Thoracic aorta (tissue), 2 donors: ENCODE measurements around the gene PRKCD. TPM values are rescaled to one million over a fixed set of nuclear protein-coding genes. Genes with fewer than 3 reads are reported as not detected.

Experiments used
- ATAC-seq: fragments of 150-250 bp; one replicate; pipeline ENCODE4 v1.8.0; 2017; ENCODE audit warnings: low read depth; ENCODE audit not compliant: insufficient number of reproducible peaks, low FRiP score
- DNase-seq: peaks from one replicate; pipeline ENCODE4 v3.0.0-alpha.2; 2020; ENCODE audit warnings: low spot score
- H3K27ac ChIP-seq, 2 donors: fragments of 200-600 bp; sonication (generic); 1 replicate in 1 of 2; 2 replicates in 1 of 2; pipeline ENCODE4 v1.5.1; 2016; ENCODE audit warnings: mild to moderate bottlenecking in 2 of 2, moderate library complexity in 2 of 2
- H3K27me3 ChIP-seq: fragments of 200-600 bp; sonication (generic); replicated peaks from 2 replicates; pipeline ENCODE4 v1.6.0; 2016; ENCODE audit warnings: mild to moderate bottlenecking; ENCODE audit not compliant: insufficient read depth
- H3K36me3 ChIP-seq: fragments of 200-600 bp; sonication (generic); one replicate; pipeline ENCODE4 v1.5.1; 2016
- H3K4me1 ChIP-seq, 2 donors: fragments of 200-600 bp; sonication (generic); 1 replicate in 1 of 2; 2 replicates in 1 of 2; pipeline versions ENCODE4 v1.5.1 to v1.6.0; 2016; ENCODE audit warnings: low read depth in 2 of 2, mild to moderate bottlenecking in 1 of 2; ENCODE audit not compliant: control insufficient read depth in 1 of 2
- H3K4me3 ChIP-seq: fragments of 200-600 bp; sonication (generic); 2 replicates; pipeline ENCODE4 v1.5.1; 2016; ENCODE audit warnings: mild to moderate bottlenecking
- H3K9me3 ChIP-seq: fragments of 200-600 bp; sonication (generic); 2 replicates; pipeline ENCODE4 v1.5.1; 2016
- CTCF ChIP-seq: fragments of 200-600 bp; sonication (generic); IDR thresholded peaks from one replicate; pipeline ENCODE4 v1.5.1; 2019; ENCODE audit warnings: antibody characterized with exemption
- total RNA-seq, 2 donors: library from RNA; depleted of rRNA; stranded (reverse); fragments of >200 nt; gene quantifications; one replicate each; pipeline versions ENCODE4 v1.1.0 to v1.2.3, GENCODE V29; 2016

PRKCD gene
- total RNA-seq, 2 donors from 2014 or later: 17.5 to 20.2 TPM

- Histone ChIP-seq H3K36me3 (peaks cover 7% of the 10 kb centered on the region), H3K27ac (no peak overlapping the region), H3K4me1 (peaks cover 4 to 42% of the 10 kb centered on the region in 2 donors), H3K4me3 (peak overlapping the region; percentile 16), H3K9me3 (no peaks in the 10 kb centered on the region), H3K27me3 (no peaks in the 10 kb centered on the region)
- DNase-seq: no peak
- ATAC-seq: no peak
- TF ChIP-seq CTCF: no peak
Observed at GRCh38 chr3:53169045-53169831, 8.2 kb downstream of the PRKCD start.

GRCh38 chr3:53169832-53170324 is 8.9 kb downstream of the PRKCD start:
- ATAC-seq: no peak
- Histone ChIP-seq H3K27me3 (no peaks in the 10 kb centered on the region), H3K27ac (no peak overlapping the region), H3K9me3 (no peaks in the 10 kb centered on the region), H3K36me3 (peaks cover 7% of the 10 kb centered on the region), H3K4me3 (no peak overlapping the region), H3K4me1 (peaks cover 4 to 42% of the 10 kb centered on the region in 2 donors)
- TF ChIP-seq CTCF: no peak
- no peak for DNase-seq

DNA sequence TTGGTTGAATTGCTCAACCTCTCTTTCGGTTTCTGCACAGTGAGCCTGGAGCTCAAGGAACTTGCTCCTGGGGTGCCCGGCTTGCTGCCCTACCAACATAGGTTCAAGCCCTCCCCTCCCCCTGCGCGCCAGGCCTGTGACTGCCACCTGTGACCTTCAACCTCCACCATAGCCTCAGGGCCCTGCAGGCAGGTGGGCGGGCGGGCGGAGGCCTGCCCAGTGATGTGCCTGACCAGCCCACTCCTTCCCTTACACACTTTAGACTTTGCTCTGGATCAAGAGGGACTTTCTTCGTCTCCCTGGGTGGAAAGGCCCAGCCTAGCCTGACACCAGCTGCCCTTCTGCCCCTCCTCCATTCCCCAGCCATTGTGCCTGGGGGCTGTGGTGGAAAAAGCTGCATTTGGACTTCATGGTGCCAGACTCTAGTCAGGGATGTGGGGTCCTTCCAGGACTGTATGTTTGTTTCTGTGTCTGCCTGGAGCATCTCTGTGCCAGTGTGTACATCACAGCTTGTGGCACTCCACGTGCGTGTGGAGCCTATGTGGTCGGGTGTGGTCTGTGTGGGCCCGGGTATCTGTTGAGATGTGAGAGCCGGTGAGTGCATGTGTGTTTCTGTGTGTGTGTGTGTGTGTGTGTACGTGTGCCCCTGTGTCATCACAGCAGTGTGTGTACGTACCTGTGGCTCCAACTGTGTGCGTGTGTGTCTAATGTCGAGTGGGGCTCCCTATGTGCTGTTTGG is 9.5 kb downstream of the PRKCD start:
- Histone ChIP-seq H3K4me3 (peak overlapping the region; percentile 24), H3K27ac (no peak overlapping the region), H3K27me3 (no peaks in the 10 kb centered on the region), H3K9me3 (no peaks in the 10 kb centered on the region), H3K36me3 (peaks cover 7% of the 10 kb centered on the region), H3K4me1 (peaks cover 4 to 42% of the 10 kb centered on the region in 2 donors)
- ATAC-seq (no peak), DNase-seq (no peak)
- TF ChIP-seq CTCF: no peak

DNA sequence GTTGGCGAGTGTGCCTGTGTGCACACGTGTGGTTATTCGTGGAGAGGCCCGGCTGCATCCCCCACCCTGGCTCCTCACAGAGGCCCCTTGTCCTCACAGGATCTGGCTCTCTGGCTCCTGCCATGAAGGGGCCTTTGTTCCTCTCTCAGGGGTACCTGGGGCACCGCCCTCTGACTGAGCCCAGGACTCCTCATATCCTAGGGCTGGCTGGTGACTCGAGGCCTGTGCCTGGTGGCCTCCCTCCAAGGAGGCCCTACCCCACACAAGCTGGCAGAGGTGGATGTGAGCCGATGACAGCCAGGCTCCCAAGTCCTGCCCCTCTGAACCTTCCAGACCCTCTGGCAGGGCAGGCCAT is 10.0 kb downstream of the PRKCD start:
- Histone ChIP-seq H3K27ac (no peak overlapping the region), H3K4me1 (peaks cover 4 to 37% of the 10 kb centered on the region in 2 donors), H3K27me3 (no peaks in the 10 kb centered on the region), H3K9me3 (no peaks in the 10 kb centered on the region), H3K4me3 (no peak overlapping the region), H3K36me3 (peaks cover 13% of the 10 kb centered on the region)
- TF ChIP-seq CTCF: no peak
- no peak for ATAC-seq
- DNase-seq: no peak

DNA sequence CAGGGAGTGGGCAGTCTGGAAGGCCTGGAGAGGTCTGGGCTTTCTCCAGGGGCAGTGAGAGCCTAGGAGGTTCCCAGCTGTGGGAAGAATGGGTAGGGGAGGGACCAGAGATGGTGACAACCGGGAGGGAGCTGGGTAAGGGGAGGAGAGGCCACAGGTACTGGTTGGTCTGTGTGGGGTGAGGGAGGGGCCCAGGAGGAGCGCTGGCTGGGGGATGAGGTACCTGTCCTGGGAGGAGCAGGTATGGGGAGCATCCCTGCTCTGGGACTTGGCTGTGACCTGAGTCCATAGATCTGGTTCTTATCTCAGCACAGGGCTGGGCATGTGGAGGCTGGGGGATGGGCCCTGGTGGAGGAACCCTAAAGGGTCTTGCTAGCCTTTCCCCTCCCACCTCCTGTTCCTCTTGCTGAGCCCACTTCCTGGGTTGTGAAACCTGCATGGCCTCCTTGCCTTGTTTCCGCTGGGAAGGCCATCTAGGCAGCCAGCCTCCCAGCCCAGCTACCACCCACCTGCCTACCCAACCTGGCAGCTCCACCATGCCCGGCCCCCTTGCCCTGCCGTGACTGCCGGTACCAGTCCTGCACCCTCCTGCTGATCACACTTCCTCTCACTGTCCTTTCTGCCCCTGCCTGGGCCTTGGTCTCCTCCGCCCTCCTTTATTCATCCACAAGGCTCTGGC is 11.0 kb downstream of the PRKCD start:
- H3K36me3 ChIP-seq: peaks cover 18% of the 10 kb centered on the region
- no peak for ATAC-seq
- no peak for TF ChIP-seq CTCF
- no peaks in the 10 kb centered on the region for H3K27me3 ChIP-seq
- H3K9me3 ChIP-seq: no peaks in the 10 kb centered on the region
- no peak overlapping the region for H3K4me3 ChIP-seq
- no peak overlapping the region for H3K27ac ChIP-seq
- DNase-seq: no peak
- peaks cover 0 to 27% of the 10 kb centered on the region in 2 donors for H3K4me1 ChIP-seq
